ENCODE data around the gene PRXL2B. TPM values are rescaled to one million over a fixed set of nuclear protein-coding genes. Genes with fewer than 3 reads are reported as not detected.

The PRXL2B gene
- total and polyA plus RNA-seq, 10 of the 15 experiments (the other 5 are each of a cell fraction or from before 2014, with no cell fraction given): 0.44 to 5.6 (median 4.0) TPM

DNA sequence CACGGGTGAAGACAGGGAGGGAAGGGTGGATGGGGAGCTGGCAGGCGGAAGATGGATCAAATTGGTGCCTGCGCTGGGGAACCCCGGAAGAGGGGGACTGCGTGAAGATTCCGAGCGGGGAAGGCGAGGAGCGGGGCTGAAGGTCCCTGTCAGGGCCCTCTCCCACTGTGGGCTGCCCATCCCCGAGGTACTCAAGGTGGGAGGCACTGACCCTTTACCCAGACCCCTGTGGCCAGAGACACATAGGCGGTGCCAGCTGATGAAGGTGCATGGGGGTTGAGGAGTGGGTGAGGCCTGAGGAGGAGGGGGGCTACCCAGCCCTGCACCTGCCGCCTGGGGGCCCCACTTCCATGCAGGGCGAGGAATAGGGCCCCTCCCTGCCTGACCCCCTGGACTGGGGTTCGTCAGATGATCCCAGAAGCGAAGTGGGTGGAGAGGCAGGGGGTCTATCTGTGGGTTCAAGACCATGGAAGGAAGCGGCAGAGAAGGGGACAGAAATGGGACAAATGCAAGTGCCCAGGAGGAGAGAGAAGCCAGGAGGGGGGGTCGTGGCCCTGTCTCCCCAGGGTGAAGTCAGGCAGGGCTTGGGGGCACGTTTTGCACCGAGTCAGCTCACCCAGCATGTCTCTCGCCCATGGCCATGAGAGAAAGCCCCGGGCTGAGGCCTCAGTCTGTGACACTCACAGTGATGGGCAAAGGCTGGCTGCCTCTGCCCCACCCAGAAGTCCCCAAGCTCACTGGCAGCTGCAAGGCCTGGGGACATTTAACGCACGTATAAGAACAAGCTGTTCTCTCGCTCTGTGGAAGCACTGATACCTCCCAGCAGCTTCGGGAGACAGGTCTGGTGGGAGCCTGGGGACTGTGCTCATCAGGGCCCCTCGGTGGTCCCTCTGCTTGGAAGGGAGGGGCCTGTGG is 53.3 kb downstream of the PRXL2B start:
- ATAC-seq: no peak
- DNase-seq (ENCODE audit: low read depth, low spot score): no peak
- H3K36me3 ChIP-seq (ENCODE audit: control insufficient read depth in 2 of 2, insufficient read depth in 2 of 2, low read length in 1 of 2): no peaks in the 10 kb centered on the region
- H3K79me2 ChIP-seq (ENCODE audit: control insufficient read depth, insufficient read depth, low read length): peaks cover 4% of the 10 kb centered on the region
- intact Hi-C loops (cut with micrococcal nuclease; ENCODE audit: unreplicated experiment): no loop called here
- POLR2A ChIA-PET: no interaction called here
- CTCF ChIA-PET: no interaction called here
- H3K9me3 ChIP-seq (replicated peaks; ENCODE audit: control insufficient read depth, insufficient read depth, low read length): no peaks in the 10 kb centered on the region; the same call in 2 of the 3 replicates
- H3K27me3 ChIP-seq (replicated peaks in 1 of 2; ENCODE audit: control insufficient read depth in 2 of 2, insufficient read depth in 2 of 2, low read length in 1 of 2): no peaks in the 10 kb centered on the region; a peak in 1 of 4 replicates
- TF ChIP-seq, protein P1, sequence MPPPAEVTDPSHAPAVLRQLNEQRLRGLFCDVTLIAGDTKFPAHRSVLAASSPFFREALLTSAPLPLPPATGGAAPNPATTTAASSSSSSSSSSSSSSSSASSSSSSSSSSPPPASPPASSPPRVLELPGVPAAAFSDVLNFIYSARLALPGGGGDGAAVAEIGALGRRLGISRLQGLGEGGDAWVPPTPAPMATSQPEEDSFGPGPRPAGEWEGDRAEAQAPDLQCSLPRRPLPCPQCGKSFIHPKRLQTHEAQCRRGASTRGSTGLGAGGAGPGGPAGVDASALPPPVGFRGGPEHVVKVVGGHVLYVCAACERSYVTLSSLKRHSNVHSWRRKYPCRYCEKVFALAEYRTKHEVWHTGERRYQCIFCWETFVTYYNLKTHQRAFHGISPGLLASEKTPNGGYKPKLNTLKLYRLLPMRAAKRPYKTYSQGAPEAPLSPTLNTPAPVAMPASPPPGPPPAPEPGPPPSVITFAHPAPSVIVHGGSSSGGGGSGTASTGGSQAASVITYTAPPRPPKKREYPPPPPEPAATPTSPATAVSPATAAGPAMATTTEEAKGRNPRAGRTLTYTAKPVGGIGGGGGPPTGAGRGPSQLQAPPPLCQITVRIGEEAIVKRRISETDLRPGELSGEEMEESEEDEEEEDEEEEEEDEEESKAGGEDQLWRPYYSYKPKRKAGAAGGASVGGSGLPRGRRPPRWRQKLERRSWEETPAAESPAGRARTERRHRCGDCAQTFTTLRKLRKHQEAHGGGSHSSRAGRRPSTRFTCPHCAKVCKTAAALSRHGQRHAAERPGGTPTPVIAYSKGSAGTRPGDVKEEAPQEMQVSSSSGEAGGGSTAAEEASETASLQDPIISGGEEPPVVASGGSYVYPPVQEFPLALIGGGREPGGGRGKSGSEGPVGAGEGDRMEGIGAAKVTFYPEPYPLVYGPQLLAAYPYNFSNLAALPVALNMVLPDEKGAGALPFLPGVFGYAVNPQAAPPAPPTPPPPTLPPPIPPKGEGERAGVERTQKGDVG (CRISPR knock-in tag; IDR thresholded peaks at IDR 0.05): no peak
- no peak for FAIRE-seq
- SMC1A ChIA-PET (ENCODE audit: uncharacterized antibody, unreplicated experiment): no interaction called here
- RAD21 ChIA-PET (ENCODE audit: unreplicated experiment): no interaction called here
- 65% methylated on average over 20 of the region's 26 CpGs for whole genome bisulfite sequencing (ENCODE audit: insufficient coverage, insufficient replicate concordance, low lambda C conversion rate, missing lambda C conversion rate)
- H4K20me1 ChIP-seq (ENCODE audit: control insufficient read depth, insufficient read depth): no peaks in the 10 kb centered on the region
- H3K4me1 ChIP-seq (ENCODE audit: control insufficient read depth, insufficient read depth, low read length): peaks cover 6% of the 10 kb centered on the region
- H3K4me3 ChIP-seq: no peak overlapping the region
- no peak overlapping the region for H2AFZ ChIP-seq (ENCODE audit: control insufficient read depth, low read depth, low read length)
- no TSS peak for BruUV-seq (replicated peaks)
- H3K27ac ChIP-seq (ENCODE audit: control insufficient read depth, insufficient read depth): no peak overlapping the region
- in situ Hi-C loops (cut with MboI): no loop called here
- H3K9ac ChIP-seq (ENCODE audit: control insufficient read depth, insufficient read depth, low read length): no peak overlapping the region
- H3K4me2 ChIP-seq (ENCODE audit: control insufficient read depth, insufficient read depth): no peak overlapping the region

DNA sequence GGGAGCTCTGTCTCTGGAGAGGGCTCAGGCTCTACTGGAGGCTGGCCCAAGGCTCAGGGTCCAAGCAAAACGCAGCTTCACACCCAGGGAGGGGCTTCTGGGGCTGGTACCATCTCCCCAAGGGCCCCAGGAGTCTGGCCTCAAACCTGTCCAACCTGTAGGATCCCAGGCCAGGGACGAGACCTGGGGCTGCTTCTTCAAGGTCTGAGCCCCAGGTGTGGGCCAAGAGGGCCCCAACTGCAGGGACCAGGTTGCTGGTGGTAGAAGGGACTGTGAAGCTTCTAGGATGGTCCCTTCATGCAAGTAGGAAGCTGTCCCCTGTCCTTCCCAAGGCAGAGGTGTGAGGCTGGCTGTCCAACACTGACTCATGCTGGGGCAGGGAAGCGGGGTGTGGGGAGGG is 54.0 kb downstream of the PRXL2B start:
- no peaks in the 10 kb centered on the region for H3K36me3 ChIP-seq (ENCODE audit: control insufficient read depth in 2 of 2, insufficient read depth in 2 of 2, low read length in 1 of 2)
- no peak for TF ChIP-seq RFX5 (IDR thresholded peaks at IDR 0.05; ENCODE audit: low read depth, low read length)
- H3K79me2 ChIP-seq (ENCODE audit: control insufficient read depth, insufficient read depth, low read length): peaks cover 4% of the 10 kb centered on the region
- CTCF ChIA-PET: no interaction called here
- no peaks in the 10 kb centered on the region for H4K20me1 ChIP-seq (ENCODE audit: control insufficient read depth, insufficient read depth)
- H3K9me3 ChIP-seq (replicated peaks; ENCODE audit: control insufficient read depth, insufficient read depth, low read length): no peaks in the 10 kb centered on the region; the same call in 2 of the 3 replicates
- in situ Hi-C loops (cut with MboI) (no loop called here), intact Hi-C loops (cut with micrococcal nuclease; ENCODE audit: unreplicated experiment) (no loop called here)
- no peak overlapping the region for H3K4me2 ChIP-seq (ENCODE audit: control insufficient read depth, insufficient read depth)
- POLR2A ChIA-PET: no interaction called here
- no peak overlapping the region for H3K4me3 ChIP-seq
- no peaks in the 10 kb centered on the region; a peak in 1 of 4 replicates for H3K27me3 ChIP-seq (replicated peaks in 1 of 2; ENCODE audit: control insufficient read depth in 2 of 2, insufficient read depth in 2 of 2, low read length in 1 of 2)
- SMC1A ChIA-PET (ENCODE audit: uncharacterized antibody, unreplicated experiment): no interaction called here
- no TSS peak for BruUV-seq (replicated peaks)
- no peak overlapping the region for H2AFZ ChIP-seq (ENCODE audit: control insufficient read depth, low read depth, low read length)
- DNase-seq (ENCODE audit: low read depth, low spot score) (no peak), FAIRE-seq (no peak), ATAC-seq (no peak)
- H3K4me1 ChIP-seq (ENCODE audit: control insufficient read depth, insufficient read depth, low read length): peaks cover 6% of the 10 kb centered on the region
- WGBS (ENCODE audit: insufficient coverage, insufficient replicate concordance, low lambda C conversion rate, missing lambda C conversion rate): 50% methylated on average over 2 of the region's 3 CpGs
- RAD21 ChIA-PET (ENCODE audit: unreplicated experiment): no interaction called here
- H3K9ac ChIP-seq (ENCODE audit: control insufficient read depth, insufficient read depth, low read length): no peak overlapping the region
- H3K27ac ChIP-seq (ENCODE audit: control insufficient read depth, insufficient read depth): no peak overlapping the region

Other genes starting within 250 kb of the PRXL2B start
Only the 7 nearest of the 9 such genes appear.
- gene RER1, start 194.9 kb upstream of the PRXL2B start, total RNA-seq (2014; rRNA removed): 82.1 and 105 TPM in 2 replicates
- gene RER1, start 194.9 kb upstream of the PRXL2B start, total RNA-seq (2014; rRNA removed; fragmentation: Illumina TruSeq; extraction: Trizol): 80.8 and 84.8 TPM in 2 replicates
- gene RER1, start 194.9 kb upstream of the PRXL2B start, total RNA-seq (2021): 145 and 149 TPM in 2 replicates
- gene RER1, start 194.9 kb upstream of the PRXL2B start, polyA plus RNA-seq (2011; rRNA removed): 194 and 216 TPM in 2 replicates
- gene RER1, start 194.9 kb upstream of the PRXL2B start, polyA plus RNA-seq (2014; fragmentation: Illumina TruSeq; extraction: Trizol): 172 and 189 TPM in 2 replicates
- gene RER1, start 194.9 kb upstream of the PRXL2B start, polyA plus RNA-seq (2014; fragmentation: Nextera tagmentation; extraction: Ambion mirVana): 10 to 100 TPM; 29.2 to 48.5 TPM
- gene RER1, start 194.9 kb upstream of the PRXL2B start, polyA plus RNA-seq (2014; rRNA removed): 105 and 124 TPM in 2 replicates
- 100 to 1,000 TPM; 268 to 274 TPM for gene RER1, start 194.9 kb upstream of the PRXL2B start, polyA plus RNA-seq (2016; fragmentation: Nextera tagmentation; extraction: Ambion mirVana)
- gene PEX10, start 174.2 kb upstream of the PRXL2B start, total RNA-seq (2014; rRNA removed): 23.7 and 24.9 TPM in 2 replicates
- 7.4 TPM in 2 replicates for gene PEX10, start 174.2 kb upstream of the PRXL2B start, total RNA-seq (2014; rRNA removed; fragmentation: Illumina TruSeq; extraction: Trizol)
- gene PEX10, start 174.2 kb upstream of the PRXL2B start, total RNA-seq (2021): 16.4 and 16.8 TPM in 2 replicates
- 4.3 and 6.1 TPM in 2 replicates for gene PEX10, start 174.2 kb upstream of the PRXL2B start, polyA plus RNA-seq (2011; rRNA removed)
- 3.8 and 5.6 TPM in 2 replicates for gene PEX10, start 174.2 kb upstream of the PRXL2B start, polyA plus RNA-seq (2014; fragmentation: Illumina TruSeq; extraction: Trizol)
- under 1 TPM in 1 of 2 experiments, not detected in 1; 0.24 TPM for gene PEX10, start 174.2 kb upstream of the PRXL2B start, polyA plus RNA-seq (2014; fragmentation: Nextera tagmentation; extraction: Ambion mirVana)
- 19.4 and 20.8 TPM in 2 replicates for gene PEX10, start 174.2 kb upstream of the PRXL2B start, polyA plus RNA-seq (2014; rRNA removed)
- gene PEX10, start 174.2 kb upstream of the PRXL2B start, polyA plus RNA-seq (2016; fragmentation: Nextera tagmentation; extraction: Ambion mirVana): 10 to 100 TPM; 18.9 to 19.7 TPM
- gene PLCH2, start 110.5 kb upstream of the PRXL2B start, total RNA-seq (2014; rRNA removed): 0.11 and 0.73 TPM in 2 replicates
- 0.04 and 0.05 TPM in 2 replicates for gene PLCH2, start 110.5 kb upstream of the PRXL2B start, total RNA-seq (2014; rRNA removed; fragmentation: Illumina TruSeq; extraction: Trizol)
- 0.62 and 0.74 TPM in 2 replicates for gene PLCH2, start 110.5 kb upstream of the PRXL2B start, total RNA-seq (2021)
- gene PLCH2, start 110.5 kb upstream of the PRXL2B start, polyA plus RNA-seq (2011; rRNA removed): 0.24 and 0.30 TPM in 2 replicates
- gene PLCH2, start 110.5 kb upstream of the PRXL2B start, polyA plus RNA-seq (2014; fragmentation: Illumina TruSeq; extraction: Trizol): 0.12 TPM in 1 of 2 replicates, not detected in the other
- gene PLCH2, start 110.5 kb upstream of the PRXL2B start, polyA plus RNA-seq (2014; fragmentation: Nextera tagmentation; extraction: Ambion mirVana): not detected
- gene PLCH2, start 110.5 kb upstream of the PRXL2B start, polyA plus RNA-seq (2014; rRNA removed): 0.53 and 1.1 TPM in 2 replicates
- gene PLCH2, start 110.5 kb upstream of the PRXL2B start, polyA plus RNA-seq (2016; fragmentation: Nextera tagmentation; extraction: Ambion mirVana): under 1 TPM in 1 of 2 experiments, not detected in 1; 0.03 TPM
- 24.1 and 24.9 TPM in 2 replicates for gene PANK4, start 60.2 kb upstream of the PRXL2B start, total RNA-seq (2014; rRNA removed)
- gene PANK4, start 60.2 kb upstream of the PRXL2B start, total RNA-seq (2014; rRNA removed; fragmentation: Illumina TruSeq; extraction: Trizol): 10.4 and 10.6 TPM in 2 replicates
- 25.8 and 38.0 TPM in 2 replicates for gene PANK4, start 60.2 kb upstream of the PRXL2B start, total RNA-seq (2021)
- 12.4 and 27.0 TPM in 2 replicates for gene PANK4, start 60.2 kb upstream of the PRXL2B start, polyA plus RNA-seq (2011; rRNA removed)
- 11.1 and 15.0 TPM in 2 replicates for gene PANK4, start 60.2 kb upstream of the PRXL2B start, polyA plus RNA-seq (2014; fragmentation: Illumina TruSeq; extraction: Trizol)
- gene PANK4, start 60.2 kb upstream of the PRXL2B start, polyA plus RNA-seq (2014; fragmentation: Nextera tagmentation; extraction: Ambion mirVana): 1 to 10 TPM in 1 of 2 experiments, under 1 TPM in 1; 0.35 to 1.5 TPM
- gene PANK4, start 60.2 kb upstream of the PRXL2B start, polyA plus RNA-seq (2014; rRNA removed): 25.0 and 27.2 TPM in 2 replicates
- 10 to 100 TPM; 18.2 to 19.0 TPM for gene PANK4, start 60.2 kb upstream of the PRXL2B start, polyA plus RNA-seq (2016; fragmentation: Nextera tagmentation; extraction: Ambion mirVana)
- 0.22 TPM in 1 of 2 replicates, not detected in the other for gene HES5, start 56.5 kb upstream of the PRXL2B start, total RNA-seq (2014; rRNA removed)
- not detected in 2 replicates for gene HES5, start 56.5 kb upstream of the PRXL2B start, total RNA-seq (2014; rRNA removed; fragmentation: Illumina TruSeq; extraction: Trizol)
- 0.15 TPM in 1 of 2 replicates, not detected in the other for gene HES5, start 56.5 kb upstream of the PRXL2B start, total RNA-seq (2021)
- not detected in 2 replicates for gene HES5, start 56.5 kb upstream of the PRXL2B start, polyA plus RNA-seq (2011; rRNA removed)
- gene HES5, start 56.5 kb upstream of the PRXL2B start, polyA plus RNA-seq (2014; fragmentation: Illumina TruSeq; extraction: Trizol): not detected in 2 replicates
- gene HES5, start 56.5 kb upstream of the PRXL2B start, polyA plus RNA-seq (2014; fragmentation: Nextera tagmentation; extraction: Ambion mirVana): not detected
- gene HES5, start 56.5 kb upstream of the PRXL2B start, polyA plus RNA-seq (2014; rRNA removed): 0.12 TPM in 1 of 2 replicates, not detected in the other
- not detected for gene HES5, start 56.5 kb upstream of the PRXL2B start, polyA plus RNA-seq (2016; fragmentation: Nextera tagmentation; extraction: Ambion mirVana)
- 53.6 and 61.1 TPM in 2 replicates for gene TNFRSF14, start 30.4 kb upstream of the PRXL2B start, total RNA-seq (2014; rRNA removed)
- gene TNFRSF14, start 30.4 kb upstream of the PRXL2B start, total RNA-seq (2014; rRNA removed; fragmentation: Illumina TruSeq; extraction: Trizol): 20.0 and 23.0 TPM in 2 replicates
- 76.2 and 79.1 TPM in 2 replicates for gene TNFRSF14, start 30.4 kb upstream of the PRXL2B start, total RNA-seq (2021)
- gene TNFRSF14, start 30.4 kb upstream of the PRXL2B start, polyA plus RNA-seq (2011; rRNA removed): 30.5 and 69.6 TPM in 2 replicates
- gene TNFRSF14, start 30.4 kb upstream of the PRXL2B start, polyA plus RNA-seq (2014; fragmentation: Illumina TruSeq; extraction: Trizol): 4.8 and 19.2 TPM in 2 replicates
- 1 to 10 TPM in 1 of 2 experiments, under 1 TPM in 1; 0.43 to 2.9 TPM for gene TNFRSF14, start 30.4 kb upstream of the PRXL2B start, polyA plus RNA-seq (2014; fragmentation: Nextera tagmentation; extraction: Ambion mirVana)
- gene TNFRSF14, start 30.4 kb upstream of the PRXL2B start, polyA plus RNA-seq (2014; rRNA removed): 113 and 114 TPM in 2 replicates
- 10 to 100 TPM; 36.2 to 46.7 TPM for gene TNFRSF14, start 30.4 kb upstream of the PRXL2B start, polyA plus RNA-seq (2016; fragmentation: Nextera tagmentation; extraction: Ambion mirVana)
- not detected in 2 replicates for gene MMEL1, start 46.2 kb downstream of the PRXL2B start, total RNA-seq (2014; rRNA removed)
- gene MMEL1, start 46.2 kb downstream of the PRXL2B start, total RNA-seq (2014; rRNA removed; fragmentation: Illumina TruSeq; extraction: Trizol): not detected in 2 replicates
- not detected in 2 replicates for gene MMEL1, start 46.2 kb downstream of the PRXL2B start, total RNA-seq (2021)
- gene MMEL1, start 46.2 kb downstream of the PRXL2B start, polyA plus RNA-seq (2011; rRNA removed): 0.11 and 0.13 TPM in 2 replicates
- gene MMEL1, start 46.2 kb downstream of the PRXL2B start, polyA plus RNA-seq (2014; fragmentation: Illumina TruSeq; extraction: Trizol): not detected in 2 replicates
- gene MMEL1, start 46.2 kb downstream of the PRXL2B start, polyA plus RNA-seq (2014; fragmentation: Nextera tagmentation; extraction: Ambion mirVana): not detected
- gene MMEL1, start 46.2 kb downstream of the PRXL2B start, polyA plus RNA-seq (2014; rRNA removed): not detected in 2 replicates
- not detected for gene MMEL1, start 46.2 kb downstream of the PRXL2B start, polyA plus RNA-seq (2016; fragmentation: Nextera tagmentation; extraction: Ambion mirVana)

Measured in GM12878 (cell line).